ENCODE data around the gene ZNF398.

DNA sequence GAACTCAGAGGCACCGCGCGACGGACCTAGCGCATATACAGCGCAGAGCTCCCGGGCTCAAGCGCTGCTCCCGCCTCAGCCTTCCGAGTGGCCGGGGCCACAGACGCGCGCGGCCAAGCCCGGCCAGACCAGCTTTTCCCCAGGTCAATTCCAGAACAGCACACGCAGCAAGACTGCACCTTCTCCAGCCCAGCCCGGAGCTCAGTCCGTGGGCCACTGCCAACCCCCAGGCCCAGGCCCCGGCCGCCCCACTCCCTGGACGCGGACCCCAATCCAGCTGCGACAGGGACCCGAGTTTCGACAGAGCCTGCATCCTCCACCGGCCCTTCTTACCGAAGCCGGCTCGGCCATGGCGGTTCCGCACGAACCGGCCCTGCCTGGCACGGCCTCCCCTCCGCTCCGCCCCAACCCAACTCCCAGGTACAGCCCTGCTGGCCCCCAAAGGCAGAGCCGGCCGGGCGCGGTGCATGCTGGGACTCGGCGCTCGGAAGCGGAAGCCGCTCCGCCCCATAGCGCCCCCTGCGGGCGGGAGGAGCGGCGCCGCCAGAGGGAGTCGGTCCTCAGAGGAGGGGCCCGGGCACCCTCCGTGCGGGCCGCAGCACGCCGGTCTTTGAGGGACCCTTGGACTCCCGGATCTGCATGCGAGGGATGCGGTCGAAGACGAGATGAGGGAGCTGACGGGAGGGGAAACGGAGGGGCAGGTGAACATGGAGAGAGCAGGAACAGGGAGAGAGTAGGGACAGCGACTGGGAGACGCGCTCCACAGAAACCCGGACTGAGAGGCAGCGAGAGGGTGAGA is 21.2 kb upstream of the ZNF398 start, which contains the start of gene ZNF425:
- TF ChIP-seq, protein P1, sequence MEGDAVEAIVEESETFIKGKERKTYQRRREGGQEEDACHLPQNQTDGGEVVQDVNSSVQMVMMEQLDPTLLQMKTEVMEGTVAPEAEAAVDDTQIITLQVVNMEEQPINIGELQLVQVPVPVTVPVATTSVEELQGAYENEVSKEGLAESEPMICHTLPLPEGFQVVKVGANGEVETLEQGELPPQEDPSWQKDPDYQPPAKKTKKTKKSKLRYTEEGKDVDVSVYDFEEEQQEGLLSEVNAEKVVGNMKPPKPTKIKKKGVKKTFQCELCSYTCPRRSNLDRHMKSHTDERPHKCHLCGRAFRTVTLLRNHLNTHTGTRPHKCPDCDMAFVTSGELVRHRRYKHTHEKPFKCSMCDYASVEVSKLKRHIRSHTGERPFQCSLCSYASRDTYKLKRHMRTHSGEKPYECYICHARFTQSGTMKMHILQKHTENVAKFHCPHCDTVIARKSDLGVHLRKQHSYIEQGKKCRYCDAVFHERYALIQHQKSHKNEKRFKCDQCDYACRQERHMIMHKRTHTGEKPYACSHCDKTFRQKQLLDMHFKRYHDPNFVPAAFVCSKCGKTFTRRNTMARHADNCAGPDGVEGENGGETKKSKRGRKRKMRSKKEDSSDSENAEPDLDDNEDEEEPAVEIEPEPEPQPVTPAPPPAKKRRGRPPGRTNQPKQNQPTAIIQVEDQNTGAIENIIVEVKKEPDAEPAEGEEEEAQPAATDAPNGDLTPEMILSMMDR (IDR thresholded peaks at IDR 0.05): peak; percentile 96 to 99 (median 98)
- TF ChIP-seq EP300 (IDR thresholded peaks at IDR 0.05; ENCODE audit: low read depth): no peak

Measured in transverse colon (tissue), 3 donors.